HG03354 (cell line): ENCODE data around the gene C1orf21.

Experiments used
- ATAC-seq: cut with Tn5 transposase; IDR thresholded peaks from one replicate; pipeline ENCODE4 v1.9.1; 2021; ENCODE audit warnings: mild to moderate bottlenecking; ENCODE audit not compliant: unreplicated experiment, poor library complexity, severe bottlenecking

C1orf21 gene

DNA sequence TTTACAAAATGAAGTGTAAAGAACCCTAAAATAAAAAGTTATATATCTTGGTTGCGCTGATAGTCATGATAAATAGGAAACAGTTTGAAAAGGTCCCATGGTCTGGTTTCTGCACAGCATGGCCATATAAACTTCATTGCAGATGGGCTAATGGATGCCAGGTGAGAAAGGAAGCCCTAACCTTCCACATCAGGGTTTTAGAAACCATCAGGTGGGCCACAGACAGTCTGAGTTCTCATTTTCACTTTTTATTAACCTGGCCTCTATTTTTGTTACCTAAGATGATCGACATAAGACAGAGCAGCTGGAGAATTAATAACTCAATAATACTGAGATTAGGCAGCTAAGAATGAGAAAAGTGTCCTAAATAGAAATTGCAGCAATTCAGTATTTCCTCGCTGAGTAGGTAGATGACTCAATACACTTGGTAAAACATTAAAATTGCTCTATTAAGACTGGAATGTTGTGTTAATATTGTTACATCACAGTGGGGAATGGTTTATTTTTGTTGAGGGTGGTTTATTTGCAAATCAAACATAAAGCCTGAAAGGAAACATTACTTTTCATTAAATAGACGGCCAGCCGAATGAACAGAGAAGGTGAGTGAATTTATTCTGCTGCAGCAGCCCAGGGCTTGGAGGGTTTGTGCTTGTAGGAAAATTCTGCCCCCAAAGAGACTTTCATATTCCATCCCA, 21.1 kb downstream of the C1orf21 start:
- no peak for ATAC-seq

DNA sequence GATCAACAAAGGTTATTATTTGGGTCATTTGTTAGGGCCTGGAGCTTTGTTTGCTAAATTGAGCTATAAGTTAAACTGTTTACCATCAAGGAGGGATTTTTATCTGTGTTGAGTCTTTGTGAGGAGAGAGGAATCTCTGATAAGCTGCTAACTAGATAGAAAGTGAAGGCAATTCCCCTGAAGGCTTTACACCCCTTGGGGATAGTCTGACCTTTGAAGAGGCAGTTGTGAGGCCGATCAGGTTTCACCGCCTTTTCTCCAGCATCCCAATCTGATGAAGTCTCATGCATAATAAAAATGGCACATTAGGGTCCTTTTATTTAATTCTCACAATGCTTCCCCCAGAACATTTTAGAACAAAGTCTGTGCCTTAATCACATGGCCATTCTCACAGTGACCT, 21.8 kb downstream of the C1orf21 start:
- ATAC-seq: no peak

DNA sequence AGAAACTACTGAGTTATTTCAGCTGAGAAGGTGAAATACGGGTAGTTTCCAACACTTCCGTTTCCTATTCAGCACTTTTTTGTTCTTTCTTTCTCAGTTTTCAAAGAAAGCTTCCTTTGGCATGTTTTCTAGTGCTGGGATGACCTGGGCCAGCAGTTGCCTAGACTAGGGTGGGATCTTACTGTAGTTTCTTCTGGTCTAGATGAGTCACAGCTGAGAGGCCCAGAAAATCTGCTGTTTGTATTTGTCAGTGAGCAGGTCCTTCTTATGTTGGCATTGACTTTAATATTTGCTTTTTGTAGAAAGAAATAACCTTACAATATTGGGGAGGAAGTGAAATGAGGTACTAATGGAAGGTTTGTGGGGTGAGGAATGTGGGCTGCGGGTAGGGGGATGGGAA, 22.2 kb downstream of the C1orf21 start:
- ATAC-seq: no peak

DNA sequence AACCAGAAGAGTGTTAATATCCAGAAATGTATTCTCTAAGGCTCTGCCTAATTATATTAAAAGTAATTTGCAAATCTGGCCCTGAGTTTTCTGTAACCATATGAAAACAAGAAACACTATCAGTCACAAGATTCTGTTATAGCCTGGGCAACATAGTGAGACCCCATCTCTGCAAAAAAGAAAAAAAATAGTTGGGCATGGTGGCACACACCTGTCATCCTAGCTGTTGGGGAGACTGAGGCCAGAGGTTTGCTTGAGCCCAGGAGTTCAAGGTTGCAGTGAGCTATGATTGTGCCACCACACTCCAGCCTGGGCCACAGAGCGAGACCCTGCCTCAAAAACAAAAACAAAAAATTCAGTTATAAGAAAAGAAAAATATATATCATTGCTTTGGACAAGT, 25.6 kb downstream of the C1orf21 start:
- ATAC-seq: no peak

DNA sequence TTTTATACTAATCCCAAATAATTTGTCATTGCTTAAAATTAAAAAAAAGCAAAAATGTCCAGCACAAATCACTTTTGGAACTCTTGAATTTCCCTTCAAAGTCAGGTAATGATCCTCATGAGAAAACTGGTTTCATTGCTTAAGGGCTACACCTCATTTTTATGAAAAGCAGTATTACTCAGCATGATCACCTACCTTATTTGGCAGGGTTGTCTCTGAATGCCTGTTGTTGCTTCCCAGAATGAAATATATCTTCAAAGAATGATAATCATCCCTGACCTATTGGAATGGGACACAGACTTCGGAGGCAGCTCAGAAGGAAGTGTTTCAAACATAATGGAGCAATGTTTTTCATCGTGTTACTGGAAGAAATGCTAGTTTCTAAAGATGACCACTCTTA, 29.7 kb downstream of the C1orf21 start:
- no peak for ATAC-seq

DNA sequence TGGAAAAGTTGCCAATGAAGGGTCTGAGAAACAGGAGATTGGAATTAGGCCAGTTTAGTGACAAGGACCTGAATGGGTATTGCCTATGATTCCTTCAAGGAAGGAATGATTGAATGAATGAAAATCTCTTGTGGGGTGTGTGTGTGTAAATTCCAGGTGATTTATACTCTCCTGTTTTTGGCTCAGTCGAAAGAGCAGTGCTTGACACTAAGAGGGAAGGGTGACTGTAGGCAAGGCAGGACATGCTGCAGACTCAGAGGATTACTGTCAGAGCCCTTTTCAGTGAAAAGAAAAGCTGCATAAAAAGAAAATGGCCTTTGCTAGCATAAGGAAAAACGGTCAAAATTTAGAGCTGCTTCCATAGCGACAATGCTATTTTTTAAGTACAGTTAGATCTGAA, 30.1 kb downstream of the C1orf21 start:
- ATAC-seq: no peak

DNA sequence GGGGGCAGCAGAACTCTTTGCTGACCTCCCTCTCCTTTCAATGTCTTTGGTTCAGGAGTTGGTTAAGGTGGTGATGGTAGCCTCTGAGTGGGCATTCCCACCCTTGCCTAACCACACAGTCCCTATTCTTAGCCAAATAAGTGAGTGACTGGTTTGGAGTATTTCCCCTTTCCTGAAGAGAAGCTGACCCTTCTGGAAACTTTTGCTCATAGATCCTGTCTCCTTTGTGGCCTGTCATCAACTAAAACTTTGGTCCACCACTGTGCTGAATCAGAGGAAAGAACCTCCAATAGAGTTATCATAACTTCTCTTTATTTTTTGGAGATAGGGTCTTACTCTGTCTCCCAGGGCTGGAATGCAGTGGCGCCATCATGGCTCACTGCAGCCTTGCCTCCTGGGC, 31.1 kb downstream of the C1orf21 start:
- no peak for ATAC-seq

DNA sequence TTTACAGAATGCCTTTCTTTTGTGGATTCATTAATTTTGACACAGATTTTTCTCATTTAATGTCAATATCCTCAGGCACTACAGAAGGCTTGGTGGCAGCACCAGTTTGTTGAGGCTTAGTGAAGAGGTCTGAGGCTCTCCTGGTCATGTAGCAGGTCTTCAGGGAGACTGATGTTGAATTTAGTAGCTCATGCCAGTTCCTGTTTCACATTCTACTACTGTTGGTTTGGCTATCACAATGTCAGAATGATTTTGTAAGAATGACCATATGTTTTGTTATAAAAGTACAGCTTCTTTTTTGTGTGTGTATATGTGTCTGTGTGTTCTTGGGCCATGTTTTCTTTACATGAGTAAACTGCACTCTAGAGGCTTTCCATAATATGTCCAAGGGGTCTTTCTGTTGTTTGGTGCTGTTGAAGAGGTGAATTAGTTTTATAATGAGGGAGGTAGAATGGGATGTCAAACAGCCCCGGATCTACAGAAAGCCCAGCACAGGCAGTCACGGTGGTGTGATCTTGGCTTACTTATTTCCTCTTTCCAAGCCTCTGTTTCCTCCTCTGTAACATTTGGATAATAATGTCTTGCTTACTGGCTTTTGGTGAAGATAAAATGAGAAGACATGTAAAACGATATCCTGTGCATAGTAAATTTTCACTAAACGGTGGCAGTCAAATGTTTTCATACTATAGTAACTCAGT, 32.0 kb downstream of the C1orf21 start:
- no peak for ATAC-seq

DNA sequence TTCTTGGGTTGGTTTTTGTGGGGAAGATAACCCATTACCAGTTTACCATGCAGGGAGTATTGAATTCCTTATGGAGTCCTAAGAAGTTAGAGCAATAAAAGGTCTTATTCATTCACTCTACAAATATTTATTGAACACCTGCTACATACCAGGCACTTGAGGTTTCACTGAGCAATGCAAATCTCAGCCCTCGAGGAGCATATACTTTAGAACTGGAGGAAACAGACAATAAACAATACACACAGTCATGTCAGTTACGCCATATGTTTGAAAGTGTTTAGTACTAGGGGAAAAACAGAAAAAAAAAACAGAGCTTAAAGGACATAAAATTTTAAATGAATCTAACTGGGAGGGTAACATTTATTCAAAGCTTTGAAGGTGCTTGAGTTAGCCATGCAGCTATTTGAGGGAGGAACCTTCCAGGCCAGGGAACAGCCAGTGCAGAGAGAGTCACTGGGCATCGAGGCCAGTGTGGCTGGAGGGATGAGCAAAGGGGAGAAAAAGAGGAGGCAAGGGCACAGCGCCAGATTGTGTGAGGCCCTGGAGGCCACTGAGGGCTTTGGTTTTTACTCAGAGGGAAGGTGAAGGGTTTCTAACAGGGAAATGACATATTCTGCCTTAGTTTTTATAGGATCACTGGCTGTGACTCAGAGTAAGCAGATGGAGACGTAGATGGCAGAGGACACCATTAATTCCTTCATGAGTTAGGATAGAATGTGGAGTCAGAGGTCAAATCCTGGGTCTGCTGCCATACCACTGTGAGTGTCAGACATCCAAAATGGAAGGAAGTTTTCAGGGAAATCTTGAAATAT, 32.7 kb downstream of the C1orf21 start:
- ATAC-seq: no peak

DNA sequence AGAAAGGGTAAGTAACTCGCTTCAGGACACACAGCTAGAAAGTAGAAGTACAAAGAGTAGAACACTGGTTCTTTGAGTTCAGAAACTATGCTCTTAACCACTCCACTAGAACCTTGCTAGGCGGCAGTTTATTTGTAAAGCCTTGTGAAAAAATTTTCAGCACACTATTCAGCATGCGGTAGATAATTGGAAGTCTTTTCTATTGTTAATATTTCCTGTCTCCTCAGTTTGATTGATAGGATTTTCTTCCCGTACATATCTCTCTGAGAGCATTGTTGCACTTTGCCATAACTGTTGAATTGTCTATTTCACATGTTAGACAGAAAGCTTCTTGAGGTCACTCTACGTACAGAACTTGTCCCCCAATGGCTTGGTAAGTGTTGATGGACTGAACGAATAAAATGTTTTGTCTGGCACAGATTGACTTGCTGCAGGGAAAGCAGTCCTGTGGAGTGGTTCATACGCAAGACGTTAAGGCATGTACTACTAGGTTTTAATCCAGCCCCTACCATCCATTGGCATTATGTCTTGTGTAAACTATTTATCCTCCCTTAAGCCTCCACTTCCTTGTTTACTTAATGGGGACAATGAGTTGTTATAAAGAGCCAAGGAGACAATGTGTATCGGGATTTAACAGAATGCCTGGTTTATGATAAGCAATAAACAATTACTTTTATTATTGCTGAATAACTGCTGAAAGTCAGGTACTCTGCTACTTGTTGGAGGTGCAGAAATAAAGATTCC, 35.8 kb downstream of the C1orf21 start:
- ATAC-seq: no peak

DNA sequence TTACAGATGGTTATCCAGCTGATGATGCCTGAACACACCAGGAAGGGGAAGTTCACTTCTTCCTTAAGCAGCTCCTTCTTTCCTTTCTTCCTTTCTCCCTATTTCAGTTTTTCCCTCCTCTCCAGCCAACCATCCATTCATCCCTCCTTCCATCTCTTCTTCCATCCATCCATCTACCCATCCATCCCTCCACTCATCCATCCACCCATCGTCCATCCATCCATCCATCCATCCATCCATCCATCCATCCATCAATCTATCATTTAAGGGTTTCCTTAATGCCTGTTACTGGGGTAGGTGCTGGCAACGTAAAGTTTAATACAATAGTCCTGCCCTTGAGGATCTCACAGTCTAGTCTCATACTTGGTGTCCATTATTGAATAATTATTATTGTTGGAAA, 36.8 kb downstream of the C1orf21 start:
- ATAC-seq: no peak

DNA sequence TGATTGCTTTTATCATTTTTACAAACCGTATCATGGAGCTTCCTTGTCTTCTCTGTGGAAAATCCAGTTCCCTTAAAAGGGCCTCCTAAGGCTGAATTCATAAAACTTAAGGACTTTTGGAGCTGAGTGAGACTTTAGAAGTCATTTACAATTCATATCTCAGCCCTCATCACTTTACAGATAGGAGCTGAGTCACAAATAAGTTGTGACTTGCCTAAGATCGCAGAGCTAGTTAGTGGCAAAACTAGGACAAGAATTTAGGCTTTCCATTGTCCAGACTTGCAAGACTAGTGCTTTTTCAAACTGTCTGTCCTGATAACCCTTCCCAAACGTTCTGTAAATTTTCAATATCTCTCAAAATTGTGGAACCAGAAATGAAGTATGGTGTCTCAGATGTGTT, 37.3 kb downstream of the C1orf21 start:
- no peak for ATAC-seq

DNA sequence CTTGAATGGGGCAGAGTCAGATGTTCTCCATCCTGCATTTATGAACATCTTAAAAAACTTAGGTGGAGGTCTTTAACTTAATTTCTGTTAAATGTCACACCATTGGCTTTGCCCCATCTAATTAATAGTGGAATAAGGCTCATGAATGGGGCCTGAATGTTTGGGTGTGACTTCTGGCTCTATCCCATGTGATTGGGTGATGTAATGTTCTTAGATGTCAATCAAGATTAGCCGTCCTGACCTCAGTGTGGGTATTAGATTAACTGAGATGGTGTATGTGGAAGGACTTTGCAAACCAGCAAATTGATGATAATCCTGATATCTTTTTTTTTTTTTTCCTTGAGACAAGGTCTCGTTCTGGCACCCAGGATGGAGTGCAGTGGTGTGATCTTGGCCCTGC, 38.1 kb downstream of the C1orf21 start:
- ATAC-seq: no peak

DNA sequence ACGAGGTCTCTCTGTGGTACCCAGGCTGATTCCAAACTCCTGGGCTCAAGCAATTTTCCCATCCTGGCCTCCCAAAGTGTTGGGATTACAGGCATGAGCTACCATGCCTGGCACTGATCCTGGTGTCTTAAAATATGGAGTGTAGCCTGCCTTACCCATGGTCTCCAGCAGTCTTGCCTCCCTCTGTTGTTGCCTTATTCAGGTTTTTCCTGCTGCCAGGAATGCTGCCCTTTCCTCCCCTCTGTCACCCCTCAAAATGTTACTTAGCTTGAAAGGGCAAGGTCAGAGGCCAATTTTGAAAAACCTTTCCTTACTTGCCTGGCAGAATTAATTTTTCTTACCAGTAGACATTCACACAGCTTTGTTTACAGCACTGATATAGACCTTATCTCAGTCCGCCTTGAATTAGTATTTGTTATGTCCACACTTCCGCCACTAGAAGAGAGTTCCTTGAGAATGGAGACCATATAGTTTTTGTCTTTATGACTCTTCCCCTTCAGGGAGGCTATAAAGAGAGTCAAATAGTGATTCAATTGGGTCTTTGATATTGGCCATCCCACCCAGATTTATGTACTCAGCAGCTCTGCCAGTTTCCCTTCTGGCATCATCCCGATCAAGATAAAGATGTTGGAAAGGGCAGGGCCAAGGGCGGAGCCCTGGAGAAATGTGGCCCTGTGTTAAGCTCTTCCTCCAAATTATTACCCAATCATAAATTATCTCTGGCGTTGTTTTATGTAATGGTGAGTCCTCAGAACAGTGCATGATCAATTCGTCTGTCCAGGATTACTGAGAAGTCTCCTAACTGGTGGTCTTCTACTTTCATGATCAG, 38.8 kb downstream of the C1orf21 start:
- no peak for ATAC-seq

DNA sequence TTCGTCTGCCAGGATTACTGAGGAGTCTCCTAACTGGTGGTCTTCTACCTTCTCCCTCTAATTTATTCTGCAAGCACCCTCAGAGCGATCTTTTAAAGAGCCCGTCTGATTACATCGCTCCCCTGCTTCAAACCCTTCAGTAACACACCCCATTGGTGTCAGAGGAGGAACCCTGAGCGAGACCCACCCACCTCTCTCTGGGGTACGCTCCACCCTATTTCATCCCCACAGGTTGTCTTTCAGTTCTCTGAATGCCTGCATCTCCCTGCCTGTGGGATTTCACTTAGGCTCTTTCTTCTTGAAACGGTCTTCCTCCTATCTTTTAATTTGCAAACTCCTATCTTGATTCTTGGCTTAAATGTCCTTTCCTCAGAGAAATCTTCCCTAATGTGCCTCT, 39.4 kb downstream of the C1orf21 start:
- ATAC-seq: no peak

DNA sequence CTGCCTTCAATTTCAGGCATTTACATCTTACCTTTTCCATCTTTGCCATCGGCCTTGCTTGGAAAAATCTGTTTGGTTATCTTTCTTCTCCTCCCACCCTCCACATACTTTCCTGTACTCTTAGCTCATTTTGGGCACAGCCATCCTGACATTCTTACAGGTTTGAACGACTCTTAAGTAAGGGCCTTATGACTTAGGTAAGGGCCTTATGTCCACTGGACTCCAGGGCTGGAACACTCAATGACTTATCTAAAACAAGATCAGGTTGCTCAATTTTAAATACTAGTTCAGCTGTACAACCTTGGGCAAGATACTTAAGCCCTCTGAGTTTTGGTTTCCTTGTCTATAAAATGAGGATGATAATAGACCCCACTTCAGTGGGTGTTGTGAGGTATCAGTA, 40.9 kb downstream of the C1orf21 start:
- ATAC-seq: no peak

DNA sequence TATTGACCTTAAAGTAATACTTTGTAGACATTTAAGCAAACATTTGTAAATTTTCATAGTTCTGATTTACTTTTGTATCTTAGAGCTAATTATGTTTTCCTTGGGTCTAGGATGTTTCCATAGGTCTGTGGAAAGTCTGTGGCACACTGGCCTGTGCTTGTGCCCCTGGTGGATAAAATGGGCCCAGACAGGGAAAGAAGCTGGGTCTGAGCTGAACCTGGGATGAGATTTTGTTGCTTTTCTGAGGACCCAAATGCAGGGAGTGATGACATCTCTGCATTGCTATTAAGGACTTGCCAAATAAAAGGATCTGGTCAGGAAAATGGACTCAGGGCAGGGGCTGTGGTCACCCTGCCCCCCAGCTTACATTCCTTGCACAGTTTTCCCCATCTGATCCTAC, 41.8 kb downstream of the C1orf21 start:
- no peak for ATAC-seq

DNA sequence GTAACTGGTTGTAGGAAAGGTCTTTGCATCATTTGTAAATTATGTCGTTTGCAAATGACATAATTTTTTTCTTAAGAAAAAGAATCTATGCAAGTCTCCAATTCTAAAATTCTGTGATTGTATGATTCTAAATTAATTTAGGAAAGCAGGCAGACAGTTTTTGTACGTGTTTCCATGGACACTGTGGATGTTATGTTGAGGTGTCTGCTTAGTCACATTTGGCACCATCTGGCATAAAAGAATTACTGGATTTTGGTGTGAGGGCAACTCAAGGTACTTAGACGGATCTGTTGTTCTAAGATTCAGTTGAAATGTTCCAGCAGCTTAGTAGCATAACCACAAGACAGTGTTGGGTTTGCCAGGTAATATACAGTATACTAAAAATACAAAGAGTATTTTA, 42.5 kb downstream of the C1orf21 start:
- no peak for ATAC-seq

DNA sequence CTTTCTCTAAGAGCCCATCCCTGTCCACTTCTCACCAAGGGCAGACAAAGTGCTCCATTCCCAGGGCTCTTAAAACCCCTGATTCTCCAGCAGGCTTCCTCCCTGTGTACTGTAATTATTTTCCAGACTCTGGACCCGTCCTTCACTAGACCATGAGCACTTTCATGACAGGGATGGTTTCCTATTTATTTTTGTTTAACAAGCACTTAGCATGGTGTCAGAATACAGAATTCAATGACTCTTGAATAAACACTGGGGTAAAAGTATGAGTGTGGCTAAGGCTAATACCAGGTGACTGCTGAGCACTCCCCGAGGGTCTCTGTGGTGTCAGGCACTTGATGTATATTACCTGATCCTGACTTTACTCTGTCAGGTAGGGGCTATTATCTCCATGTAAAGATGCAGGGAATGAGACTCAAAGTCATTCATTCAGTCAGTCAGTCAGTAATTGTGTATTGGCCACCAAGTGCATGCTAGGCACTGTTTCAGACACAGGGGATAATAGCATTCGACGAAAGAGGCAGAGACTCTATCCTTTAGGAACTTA, 47.2 kb downstream of the C1orf21 start:
- ATAC-seq: no peak
